ENCODE data around the gene EXTL1.

Gene EXTL1

DNA sequence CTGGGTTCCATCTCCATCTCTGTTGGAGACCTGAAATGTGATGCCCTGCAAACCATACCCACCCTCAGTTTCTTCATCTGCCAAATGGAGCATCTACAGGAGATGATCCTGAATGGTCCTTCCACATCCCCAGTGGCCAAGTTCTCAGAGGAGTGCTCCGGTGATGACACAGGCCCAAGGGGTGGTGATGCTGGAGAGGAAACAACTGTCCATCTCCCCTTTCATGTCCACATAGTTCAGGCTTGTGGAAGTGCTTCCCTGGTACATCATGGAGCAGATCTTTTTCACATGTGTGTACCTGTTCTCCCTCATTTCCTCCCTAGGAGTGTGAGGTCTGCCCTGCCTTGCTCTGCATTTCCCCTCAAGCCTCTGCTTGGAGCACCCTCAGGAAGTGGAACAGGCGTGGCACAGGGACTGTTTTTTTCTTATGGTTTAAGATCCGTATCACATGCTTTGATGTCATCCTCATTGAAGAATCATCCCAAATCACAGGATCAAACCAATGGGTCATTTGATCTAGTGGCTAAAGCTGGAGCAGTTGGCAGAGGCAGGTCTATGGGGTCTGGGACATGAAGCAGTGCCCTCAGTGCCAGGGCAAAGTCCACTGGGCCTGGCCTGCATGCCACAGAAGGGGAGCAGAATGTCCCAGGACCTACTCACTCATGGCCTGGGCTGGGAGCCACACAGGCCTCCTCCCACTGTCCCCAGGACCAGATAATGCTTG is 54.0 kb downstream of the EXTL1 start:
- no peak for DNase-seq

DNA sequence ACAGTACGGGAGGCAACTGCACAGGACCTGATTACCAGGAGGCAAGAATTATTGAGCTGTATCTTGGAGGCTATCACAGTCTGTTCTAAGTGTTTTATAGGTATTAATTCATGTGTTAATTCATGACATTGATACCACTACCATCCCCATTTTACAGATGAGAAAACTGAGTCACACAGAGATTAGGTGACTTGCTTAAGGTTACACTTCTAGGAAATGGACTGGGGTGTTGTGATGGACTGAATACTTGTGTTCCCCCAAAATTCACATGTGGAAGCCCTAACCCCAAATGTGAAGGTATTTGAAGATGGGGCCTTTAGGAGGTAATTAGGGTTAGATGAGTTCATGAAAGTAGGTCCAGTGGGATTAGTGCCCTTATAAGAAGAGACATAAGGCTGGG is 55.9 kb downstream of the EXTL1 start:
- no peak for DNase-seq

DNA sequence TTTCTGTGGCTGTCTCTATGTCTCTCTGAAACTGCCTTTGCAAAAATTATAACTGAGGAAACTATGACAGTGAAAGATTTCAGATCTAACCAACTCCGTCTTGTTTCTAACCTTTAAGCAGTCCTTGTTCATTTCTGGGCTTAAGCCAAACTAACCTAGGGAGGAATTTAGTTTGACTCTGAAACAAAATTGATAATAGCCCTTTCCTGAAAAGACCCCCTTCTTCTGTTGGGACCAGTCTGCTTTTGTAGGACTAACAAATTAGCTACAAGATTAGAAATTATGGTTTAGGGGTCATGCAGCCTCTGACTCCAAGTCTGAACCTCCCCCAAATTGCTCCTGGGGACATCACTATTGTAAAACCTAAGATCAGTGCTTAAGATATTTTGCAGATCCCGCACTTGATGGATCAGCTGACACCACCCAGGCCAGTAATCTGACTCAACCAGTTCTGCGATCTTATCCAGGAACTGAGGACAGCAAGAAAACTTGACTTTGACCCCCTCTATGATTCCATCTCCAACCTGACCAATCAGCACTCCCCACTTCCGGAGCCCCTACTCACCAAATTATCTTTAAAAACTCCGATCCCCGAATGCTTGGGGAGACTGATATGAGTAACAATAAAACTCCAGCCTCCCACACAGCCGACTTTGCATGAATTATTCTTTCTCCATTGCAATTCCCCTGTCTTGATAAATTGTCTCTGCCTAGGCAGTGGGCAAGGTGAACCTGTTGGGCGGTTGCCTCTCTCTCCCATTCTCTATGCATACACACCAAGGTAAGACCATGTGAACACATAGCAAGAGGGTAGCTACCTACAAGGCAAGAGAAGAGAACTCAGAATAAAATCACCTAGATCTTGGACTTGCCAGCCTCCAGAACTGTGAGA is 57.0 kb downstream of the EXTL1 start:
- no peak for DNase-seq

DNA sequence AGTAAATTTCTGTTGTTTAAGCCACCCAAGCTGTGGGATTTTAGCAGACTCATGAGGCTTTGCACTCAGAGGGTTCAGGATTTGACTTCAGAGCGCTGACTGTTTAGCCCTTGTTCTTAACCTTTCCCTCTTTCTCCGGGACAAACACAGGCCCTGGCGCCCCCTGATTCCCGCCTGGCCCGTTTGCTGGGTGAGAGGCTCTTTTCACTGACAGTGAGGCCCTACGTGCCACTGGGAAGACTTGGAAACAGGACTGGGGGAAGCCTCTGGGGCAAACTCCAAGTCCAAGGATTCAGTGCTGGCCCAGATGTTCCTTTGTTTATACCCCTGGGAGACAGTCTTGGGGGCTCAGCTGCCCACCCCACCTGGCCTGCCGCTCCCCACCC is 57.6 kb downstream of the EXTL1 start:
- DNase-seq: no peak

DNA sequence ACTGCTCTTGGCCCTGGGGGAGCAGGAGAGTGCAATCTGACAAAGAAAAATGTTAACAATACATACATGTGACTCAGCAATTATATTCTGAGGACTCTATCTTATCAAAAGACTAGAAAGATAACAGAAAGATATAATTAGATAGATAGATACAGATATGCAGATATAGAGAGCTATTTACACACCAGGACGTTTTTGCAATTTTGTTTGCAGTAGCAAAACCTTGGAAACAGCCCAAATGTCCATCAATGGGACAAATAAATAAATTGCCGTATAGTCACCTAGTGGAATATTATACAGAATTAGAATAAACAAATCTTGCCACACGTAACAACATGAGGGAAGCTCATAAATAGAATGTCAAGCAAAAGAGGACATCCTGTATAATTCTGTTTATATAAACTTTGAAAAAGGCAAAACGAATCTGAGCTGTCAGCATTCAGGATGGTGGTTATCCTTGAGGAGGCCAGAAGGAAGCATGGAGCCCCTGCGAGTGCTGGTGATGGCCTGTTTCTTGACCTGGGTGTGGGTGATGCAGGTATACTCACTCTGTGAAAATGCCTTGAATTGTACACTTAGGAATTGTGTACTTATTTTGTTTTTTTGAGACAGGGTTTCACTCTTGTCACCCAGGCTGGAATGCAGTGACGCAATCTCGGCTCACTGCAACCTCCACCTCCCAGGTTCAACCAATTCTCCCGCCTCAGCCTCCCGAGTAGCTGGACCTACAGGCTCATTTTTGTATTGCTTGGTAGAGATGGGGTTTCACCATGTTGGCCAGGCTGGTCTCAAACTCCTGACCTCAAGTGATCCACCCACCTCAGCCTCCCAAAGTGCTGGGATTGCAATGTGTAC is 58.6 kb downstream of the EXTL1 start:
- DNase-seq: no peak

DNA sequence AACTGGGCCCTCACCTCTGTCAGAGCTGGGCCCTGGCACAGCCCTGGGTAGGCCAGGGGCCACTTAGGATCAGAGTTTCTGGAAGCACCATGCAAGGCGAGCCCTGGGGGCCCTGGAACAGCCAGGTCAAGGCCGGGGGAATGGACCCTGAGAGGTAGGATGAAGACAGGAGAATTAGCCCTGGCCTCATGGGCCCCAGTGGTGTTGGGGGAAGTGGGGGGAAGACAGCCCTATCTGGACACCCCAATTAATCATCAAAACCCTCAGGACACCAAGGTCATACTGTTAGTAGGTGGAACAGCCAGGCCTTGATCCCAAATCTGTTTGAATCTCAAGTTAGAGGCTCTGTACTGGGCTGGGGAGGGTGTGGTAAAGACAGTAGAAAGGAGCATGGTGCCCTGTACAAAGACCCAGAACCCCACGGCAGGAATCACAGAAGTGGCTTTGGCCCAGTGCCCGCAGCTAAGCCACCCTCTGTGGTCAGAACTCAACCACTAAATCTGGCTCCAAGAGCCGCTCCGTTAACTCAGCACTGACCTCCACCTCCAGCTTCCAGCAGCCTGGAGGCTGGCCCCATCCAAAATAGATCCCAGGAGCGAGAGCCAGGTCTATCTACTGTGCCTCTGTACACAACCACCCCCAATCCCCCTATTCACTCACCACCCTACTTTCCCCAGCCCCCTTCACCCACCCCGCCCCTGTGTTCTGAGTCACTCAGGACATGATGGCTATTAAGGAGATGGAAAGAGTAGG is 59.9 kb downstream of the EXTL1 start:
- DNase-seq: no peak

DNA sequence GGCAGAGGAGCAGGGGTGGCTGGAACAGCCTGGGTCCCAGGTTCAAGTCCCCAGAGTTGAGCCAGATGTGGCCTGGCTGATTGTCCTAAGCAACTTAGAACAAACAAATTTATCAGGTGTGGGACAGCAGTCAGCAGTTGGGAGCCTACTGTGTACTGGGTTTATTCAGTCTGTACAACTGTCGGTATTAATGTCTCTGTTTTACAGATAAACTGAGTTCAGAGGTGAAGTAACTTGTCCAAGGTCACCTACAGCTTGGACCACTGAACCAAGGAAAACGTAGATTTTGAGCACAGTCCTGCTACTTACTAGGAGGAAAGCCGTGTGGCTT is 60.4 kb downstream of the EXTL1 start:
- DNase-seq: no peak

DNA sequence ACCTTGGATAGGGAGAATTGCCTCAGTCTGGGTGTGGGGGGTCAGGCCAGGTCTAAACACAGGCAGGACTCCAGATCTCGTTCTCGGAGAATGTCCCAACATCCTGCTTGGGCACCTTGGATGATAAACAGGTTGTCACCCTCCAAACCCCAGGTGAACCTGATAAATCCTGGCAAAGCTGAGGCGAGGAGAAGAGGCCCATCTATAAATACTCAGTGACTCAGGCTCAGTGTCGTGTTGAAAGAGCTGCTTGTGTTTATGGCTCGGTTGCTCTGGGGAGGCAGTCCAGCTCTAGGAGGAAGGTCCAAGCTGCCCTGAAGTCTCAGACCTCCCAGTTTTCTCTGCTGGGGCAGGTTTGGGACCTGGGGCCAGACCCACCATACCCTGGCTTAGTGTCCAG is 61.6 kb downstream of the EXTL1 start:
- DNase-seq: no peak

DNA sequence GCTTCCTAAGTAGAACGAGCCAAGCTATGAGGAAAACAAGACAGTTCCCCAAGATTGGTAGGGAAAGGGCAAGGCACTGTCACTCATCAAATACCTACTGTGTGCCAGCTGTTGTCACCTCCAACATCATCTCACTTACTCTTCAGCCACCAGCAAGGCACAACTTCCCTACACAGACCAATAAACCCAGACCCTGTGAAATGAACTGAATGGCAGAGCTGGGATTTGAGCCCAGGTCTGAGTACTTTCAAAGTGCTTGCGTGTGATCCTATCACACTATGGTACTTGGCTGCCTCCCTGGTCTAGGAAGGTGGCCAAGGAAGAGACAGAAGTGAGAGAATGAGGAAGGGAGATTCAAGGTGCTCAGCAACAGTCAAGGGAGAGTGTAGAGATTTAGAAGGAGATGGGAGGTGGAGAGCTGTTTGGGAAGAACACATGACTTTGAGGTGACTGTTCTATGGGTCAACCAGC is 62.6 kb downstream of the EXTL1 start:
- DNase-seq: no peak

DNA sequence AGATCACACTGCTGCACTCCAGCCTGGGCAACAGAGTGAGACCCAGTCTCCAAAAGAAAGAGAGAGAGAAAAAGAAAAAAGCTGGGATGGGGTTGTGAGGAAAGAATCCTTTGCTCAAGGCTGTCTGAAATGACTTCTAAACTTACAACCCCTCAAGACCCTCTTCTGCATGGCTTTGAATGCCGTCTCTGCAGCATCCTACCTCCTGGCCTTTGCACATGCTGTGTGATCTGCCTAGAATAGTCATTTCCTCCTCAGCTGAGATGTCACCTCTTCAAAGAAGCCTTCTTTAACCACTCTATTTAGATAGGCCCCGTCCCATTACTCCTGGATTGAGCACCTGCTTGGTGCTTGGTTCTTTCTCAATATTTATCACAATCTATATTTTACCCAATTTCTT is 63.3 kb downstream of the EXTL1 start:
- DNase-seq: no peak
